Skin epidermis (tissue), 12 donors: ENCODE data around the gene IL1RAPL2.
"Not testable (repeated sequence)": the region's sequence is repeated elsewhere in the genome, so short reads cannot be mapped to it uniquely, and the experiment has no call there.

Source experiments
- H3K27ac ChIP-seq, 21 experiments: fragments of 200-600 bp; sonication (generic) in 11 of 21; one replicate each; pipeline ENCODE4 v1.5.0; 2020; ENCODE audit warnings: mild to moderate bottlenecking in 3 of 21, inconsistent platforms in 2 of 21, moderate library complexity in 2 of 21
- H3K4me3 ChIP-seq, 7 experiments: fragments of 200-600 bp; sonication (generic) in 2 of 7; one replicate each; pipeline ENCODE4 v1.5.0; 2020; ENCODE audit warnings: inconsistent platforms in 2 of 7, mild to moderate bottlenecking in 2 of 7, moderate library complexity in 1 of 7

IL1RAPL2 gene

GRCh38 chrX:105645667-105646357 is 1079.8 kb downstream of the IL1RAPL2 start:
- H3K4me3 ChIP-seq = no peak overlapping the region
- H3K27ac ChIP-seq = no peak overlapping the region

GRCh38 chrX:105646592-105647372 is 1080.8 kb downstream of the IL1RAPL2 start:
- Histone ChIP-seq H3K4me3 (no peak overlapping the region), H3K27ac (no peak overlapping the region)

- Histone ChIP-seq H3K4me3 (no peak overlapping the region), H3K27ac (no peak overlapping the region)
Observed at GRCh38 chrX:105647749-105648148, 1081.8 kb downstream of the IL1RAPL2 start.

- Histone ChIP-seq H3K4me3 (no peak overlapping the region), H3K27ac (no peak overlapping the region)
Observed at GRCh38 chrX:105648732-105649131, 1082.7 kb downstream of the IL1RAPL2 start.

GRCh38 chrX:105650577-105650976 is 1084.6 kb downstream of the IL1RAPL2 start:
- no peak overlapping the region for H3K27ac ChIP-seq
- no peak overlapping the region for H3K4me3 ChIP-seq

- H3K27ac ChIP-seq = no peak overlapping the region
- H3K4me3 ChIP-seq = no peak overlapping the region
Observed at GRCh38 chrX:105650986-105651385, 1085.0 kb downstream of the IL1RAPL2 start.

- Histone ChIP-seq H3K27ac (no peak overlapping the region), H3K4me3 (no peak overlapping the region)
Observed at GRCh38 chrX:105653891-105654290, 1087.9 kb downstream of the IL1RAPL2 start.

GRCh38 chrX:105658136-105658535 is 1092.1 kb downstream of the IL1RAPL2 start:
- H3K27ac ChIP-seq = no peak overlapping the region
- H3K4me3 ChIP-seq = no peak overlapping the region

GRCh38 chrX:105662248-105662647 is 1096.2 kb downstream of the IL1RAPL2 start:
- no peak overlapping the region for H3K27ac ChIP-seq
- H3K4me3 ChIP-seq = no peak overlapping the region

GRCh38 chrX:105664243-105664642 is 1098.2 kb downstream of the IL1RAPL2 start:
- Histone ChIP-seq H3K4me3 (no peak overlapping the region), H3K27ac (no peak overlapping the region)

- H3K27ac ChIP-seq, H3K4me3 ChIP-seq: not testable (repeated sequence)
Observed at GRCh38 chrX:105684288-105684687, 1118.3 kb downstream of the IL1RAPL2 start.

GRCh38 chrX:105694839-105695238 is 1128.8 kb downstream of the IL1RAPL2 start:
- no peak overlapping the region for H3K4me3 ChIP-seq
- H3K27ac ChIP-seq = no peak overlapping the region

GRCh38 chrX:105695451-105695850 is 1129.5 kb downstream of the IL1RAPL2 start:
- H3K27ac ChIP-seq = no peak overlapping the region
- no peak overlapping the region for H3K4me3 ChIP-seq

GRCh38 chrX:105696870-105697269 is 1130.9 kb downstream of the IL1RAPL2 start:
- Histone ChIP-seq H3K4me3 (no peak overlapping the region), H3K27ac (no peak overlapping the region)

GRCh38 chrX:105697984-105698781 is 1132.2 kb downstream of the IL1RAPL2 start:
- H3K27ac ChIP-seq = no peak overlapping the region
- H3K4me3 ChIP-seq = no peak overlapping the region

- no peak overlapping the region for H3K27ac ChIP-seq
- no peak overlapping the region for H3K4me3 ChIP-seq
Observed at GRCh38 chrX:105700331-105700730, 1134.3 kb downstream of the IL1RAPL2 start.

- Histone ChIP-seq H3K27ac (no peak overlapping the region), H3K4me3 (no peak overlapping the region)
Observed at GRCh38 chrX:105701310-105702052, 1135.5 kb downstream of the IL1RAPL2 start.

- H3K27ac ChIP-seq = no peak overlapping the region
- H3K4me3 ChIP-seq = no peak overlapping the region
Observed at GRCh38 chrX:105703876-105704275, 1137.9 kb downstream of the IL1RAPL2 start.

- H3K4me3 ChIP-seq = no peak overlapping the region
- H3K27ac ChIP-seq = no peak overlapping the region
Observed at GRCh38 chrX:105706041-105706440, 1140.0 kb downstream of the IL1RAPL2 start.

- Histone ChIP-seq H3K4me3 (no peak overlapping the region), H3K27ac (no peak overlapping the region)
Observed at GRCh38 chrX:105711805-105712204, 1145.8 kb downstream of the IL1RAPL2 start.
